ENCODE data around the gene L1CAM.

DNA sequence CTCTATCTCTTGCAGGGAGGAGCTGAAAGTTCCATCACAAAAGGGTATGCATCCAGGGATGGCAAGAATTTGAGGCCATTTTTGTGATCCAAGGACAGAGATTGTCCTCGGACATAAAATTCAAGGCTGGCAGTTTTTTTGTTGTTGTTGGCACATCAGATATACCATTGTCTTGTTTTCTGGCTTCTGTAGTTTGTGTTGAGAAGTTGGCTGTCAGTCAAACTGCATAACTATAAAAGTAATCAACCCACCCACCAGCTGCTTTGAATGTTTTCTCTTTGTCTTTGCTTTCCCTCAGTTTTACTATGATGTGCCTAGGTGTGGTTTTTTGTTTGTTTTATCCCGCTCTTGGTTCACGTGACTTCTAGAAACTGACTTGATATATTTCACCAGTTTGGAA, 34.0 kb downstream of the L1CAM start:
- no peak for TF ChIP-seq CTCF (IDR thresholded peaks at IDR 0.05)
- no peak for TF ChIP-seq EZH2 (IDR thresholded peaks at IDR 0.05; ENCODE audit: borderline replicate concordance, insufficient read depth, low read depth, low read length, poor library complexity, severe bottlenecking)
